HG03571 (cell line): ENCODE data around the gene PALLD.

ENCODE experiments used
- ATAC-seq: cut with Tn5 transposase; IDR thresholded peaks from one replicate; pipeline ENCODE4 v1.9.1; 2021; ENCODE audit not compliant: unreplicated experiment

PALLD gene

DNA sequence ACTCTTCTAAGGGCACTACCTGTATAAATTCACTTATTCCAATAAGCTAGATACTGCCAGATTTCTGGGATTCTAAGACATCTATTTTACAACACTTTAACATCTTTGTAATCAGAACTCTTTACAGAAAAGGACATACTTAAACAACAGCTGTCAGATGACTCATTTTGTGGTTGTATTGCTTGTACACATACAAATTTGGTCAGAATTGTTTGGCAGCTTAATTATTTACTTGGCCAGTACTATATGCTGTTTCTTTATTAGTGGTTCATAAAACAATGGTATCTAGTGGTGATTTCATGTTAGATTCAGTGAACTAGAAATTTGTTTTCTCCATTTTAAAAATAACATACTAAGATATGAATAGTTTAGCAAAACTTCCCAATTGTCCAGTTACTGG is 27.2 kb downstream of the PALLD start:
- ATAC-seq = no peak

DNA sequence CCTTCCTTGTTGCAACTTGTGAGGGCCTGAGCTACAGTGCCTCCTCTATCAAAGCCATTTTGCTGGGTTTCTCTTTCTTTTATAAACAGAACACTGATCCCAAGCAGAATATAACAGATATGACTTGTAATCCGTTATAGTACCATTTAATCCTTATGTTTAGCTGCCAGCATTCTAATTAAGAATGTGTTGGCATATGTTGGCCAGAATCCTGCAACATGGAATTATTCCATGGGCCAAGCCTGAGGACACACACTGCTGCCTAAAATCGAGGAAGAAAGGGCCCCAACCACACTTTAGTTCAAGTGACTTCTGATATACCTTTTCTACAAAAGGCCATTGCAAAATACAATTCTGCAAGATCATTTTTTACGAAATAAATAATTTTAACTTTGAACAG is 28.0 kb downstream of the PALLD start:
- no peak for ATAC-seq

DNA sequence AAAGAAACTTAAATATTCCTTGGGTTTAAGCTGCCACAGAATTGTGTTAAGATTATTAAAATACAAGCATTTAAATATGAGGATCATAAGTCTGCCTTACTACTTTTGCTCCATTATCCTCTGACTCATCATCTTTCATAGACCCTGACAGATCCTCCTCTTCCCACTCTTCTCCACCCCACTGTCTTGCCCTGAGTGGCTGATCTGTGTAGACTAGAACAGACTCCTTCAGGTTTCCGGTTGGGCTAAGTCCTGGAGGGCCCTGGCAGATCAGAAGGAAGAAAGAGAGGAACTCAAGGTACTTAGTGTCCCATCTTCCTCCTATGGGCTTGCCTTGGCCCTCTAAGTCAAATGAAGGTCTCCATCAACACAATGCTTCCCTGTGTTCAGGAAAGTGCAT is 30.7 kb downstream of the PALLD start:
- no peak for ATAC-seq

DNA sequence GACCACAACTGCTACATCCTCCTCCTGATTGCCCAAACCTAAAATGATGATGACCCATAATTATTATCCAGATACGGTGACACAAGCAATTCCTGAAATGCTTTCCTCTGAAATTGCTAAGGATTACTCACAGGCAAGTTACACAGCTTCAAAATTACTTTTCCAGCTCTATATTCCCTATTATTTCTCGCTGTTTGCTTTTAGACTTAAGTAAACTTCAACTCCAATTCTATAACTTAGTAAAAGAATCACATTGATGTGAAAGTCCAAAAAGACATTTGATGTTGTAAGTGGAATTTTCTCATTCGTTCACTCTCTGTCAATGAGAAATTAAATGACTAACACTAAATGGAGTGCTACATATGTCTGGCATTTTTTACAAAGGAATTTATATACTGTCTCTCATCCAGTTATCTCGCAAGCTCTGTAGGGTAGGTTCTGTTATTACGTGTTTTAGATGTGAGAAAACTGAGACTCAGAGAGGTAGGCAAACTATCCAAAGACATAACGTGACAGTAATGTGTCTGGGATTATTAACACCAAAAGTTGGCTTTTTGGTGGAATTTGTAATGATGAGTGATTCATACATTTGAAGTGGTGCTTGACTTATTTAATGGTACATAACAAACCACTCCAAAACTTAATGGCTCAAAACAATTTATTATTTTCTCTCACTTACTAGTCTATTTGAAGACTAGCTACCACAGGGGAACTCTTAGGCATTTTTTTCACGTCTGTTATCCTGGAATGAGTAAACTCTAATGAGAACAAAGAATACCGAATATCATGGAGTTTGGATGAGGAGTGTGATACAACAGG is 31.5 kb downstream of the PALLD start:
- ATAC-seq = no peak

DNA sequence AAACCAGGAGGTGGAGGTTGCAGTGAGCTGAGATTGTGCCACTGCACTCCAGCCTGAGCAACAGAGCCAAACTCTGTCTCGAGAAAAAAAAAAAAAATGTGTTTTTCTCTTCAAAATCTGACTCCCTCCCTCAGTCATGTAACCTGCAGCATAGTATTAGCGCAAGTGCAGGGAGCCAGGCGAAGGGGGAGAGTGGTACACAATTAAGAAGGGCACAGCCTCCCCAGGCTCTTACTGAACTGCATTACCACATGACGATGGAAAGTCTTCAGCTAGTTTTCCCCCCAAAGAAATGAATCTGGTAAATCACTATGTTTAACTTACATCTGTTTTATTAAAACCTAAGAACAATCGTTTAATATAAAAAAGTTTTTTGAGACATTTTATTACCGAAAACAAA is 32.4 kb downstream of the PALLD start:
- ATAC-seq = no peak

DNA sequence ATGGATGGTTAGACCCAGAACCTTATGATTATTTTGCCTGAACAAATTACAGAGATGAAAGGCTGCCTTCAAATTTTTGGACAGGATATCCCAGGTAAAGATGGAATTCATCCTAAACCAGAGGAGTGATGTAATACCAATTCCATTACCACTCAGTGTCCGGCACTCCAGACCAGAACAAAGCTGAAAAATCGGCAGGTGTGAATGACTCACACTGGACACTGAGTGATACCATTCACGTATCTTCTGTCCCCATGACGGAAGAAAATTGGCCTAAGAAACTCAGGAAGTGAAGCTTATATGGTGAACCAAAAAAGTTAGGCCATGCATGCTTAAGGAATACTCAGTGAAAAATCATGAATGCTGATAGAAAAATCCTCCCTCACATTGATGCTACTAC is 34.5 kb downstream of the PALLD start:
- ATAC-seq = no peak

DNA sequence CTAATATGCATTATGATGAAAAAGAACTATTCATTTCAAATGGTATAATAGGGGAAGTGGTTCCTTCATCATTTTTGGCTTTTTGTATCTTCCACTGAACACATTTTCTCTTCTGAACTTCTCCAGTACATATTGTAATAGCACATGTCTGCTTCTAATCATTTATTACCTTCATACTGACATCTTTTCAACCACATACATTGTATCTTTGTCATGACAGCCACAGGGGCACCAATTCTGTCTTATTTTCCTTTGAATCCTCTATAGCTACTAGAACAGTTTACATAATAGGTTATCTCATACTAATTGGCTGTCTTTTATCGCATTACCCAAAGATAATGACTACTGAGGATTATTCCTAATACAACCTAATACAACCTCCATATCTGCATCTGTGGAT is 37.7 kb downstream of the PALLD start:
- no peak for ATAC-seq

DNA sequence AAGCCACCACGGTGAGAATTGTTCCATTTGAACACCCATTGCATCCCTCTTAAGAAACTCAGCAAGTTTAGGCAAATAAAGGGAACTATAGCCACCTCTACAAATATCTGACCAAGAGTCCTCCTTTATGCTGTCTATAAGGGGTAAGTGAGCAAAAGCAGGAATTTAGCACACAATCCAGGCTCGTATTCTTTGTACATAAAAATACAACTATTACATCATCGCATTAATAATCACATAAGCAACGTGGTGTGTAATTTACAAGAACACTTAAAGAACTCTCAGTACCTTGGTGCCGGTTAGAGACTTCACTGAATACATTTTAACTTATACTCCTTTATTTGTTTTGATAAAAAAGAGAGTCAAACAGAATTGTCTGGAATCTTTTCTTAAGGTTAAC is 38.8 kb downstream of the PALLD start:
- ATAC-seq = no peak

DNA sequence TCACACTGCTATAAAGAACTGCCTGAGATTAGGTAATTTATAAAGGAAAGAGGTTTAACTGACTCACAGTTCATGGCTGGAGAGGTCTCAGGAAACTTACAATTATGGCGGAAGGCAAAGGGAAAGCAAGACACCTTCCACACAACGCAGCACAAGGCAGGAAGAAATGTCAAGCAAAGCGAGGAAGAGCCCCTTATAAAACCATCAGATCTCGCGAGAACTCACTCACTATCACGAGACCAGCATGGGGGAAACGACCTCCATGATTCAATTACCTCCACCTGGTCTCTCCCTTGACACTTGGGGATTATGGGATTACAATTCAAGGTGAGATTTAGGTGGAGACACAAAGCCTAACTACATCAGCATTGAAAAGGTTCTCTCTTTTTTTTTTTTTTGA is 39.6 kb downstream of the PALLD start:
- no peak for ATAC-seq

DNA sequence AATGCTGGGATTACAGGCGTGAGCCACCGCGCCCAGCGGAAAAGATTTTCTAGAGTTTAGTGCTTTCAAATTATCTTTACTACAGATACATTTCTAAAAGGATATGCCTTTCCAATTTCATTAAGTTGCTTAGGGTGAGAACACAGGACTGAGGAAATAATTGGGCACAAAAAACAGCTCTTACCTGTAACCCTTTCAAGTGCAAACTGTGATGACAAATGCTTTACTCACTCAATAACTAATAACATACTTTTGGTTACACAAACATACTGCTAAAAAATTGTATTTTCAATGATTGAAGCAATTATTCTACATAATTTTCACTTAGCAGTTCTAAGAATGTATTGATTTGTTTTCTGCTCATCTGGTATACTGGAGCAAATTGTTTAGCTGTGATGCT is 40.2 kb downstream of the PALLD start:
- ATAC-seq = no peak

DNA sequence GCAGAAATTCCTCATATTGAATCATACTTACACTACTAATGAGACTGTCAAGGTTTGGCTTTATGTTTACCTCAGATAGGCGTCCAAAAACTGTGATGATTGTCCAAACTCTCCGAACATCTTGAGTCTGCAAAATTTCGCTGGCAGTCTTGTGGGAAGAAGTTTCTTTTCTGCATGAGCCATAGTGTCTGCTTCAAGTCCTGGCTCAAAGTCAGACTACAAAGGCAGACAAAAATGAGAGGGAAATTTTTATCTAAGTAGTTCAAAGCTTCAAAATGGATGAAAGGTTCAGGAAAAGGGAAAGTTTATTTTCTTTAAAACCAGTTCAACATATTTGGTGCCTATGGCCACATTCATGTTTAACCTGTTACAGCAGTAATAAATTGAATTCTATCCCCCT is 40.7 kb downstream of the PALLD start:
- no peak for ATAC-seq

DNA sequence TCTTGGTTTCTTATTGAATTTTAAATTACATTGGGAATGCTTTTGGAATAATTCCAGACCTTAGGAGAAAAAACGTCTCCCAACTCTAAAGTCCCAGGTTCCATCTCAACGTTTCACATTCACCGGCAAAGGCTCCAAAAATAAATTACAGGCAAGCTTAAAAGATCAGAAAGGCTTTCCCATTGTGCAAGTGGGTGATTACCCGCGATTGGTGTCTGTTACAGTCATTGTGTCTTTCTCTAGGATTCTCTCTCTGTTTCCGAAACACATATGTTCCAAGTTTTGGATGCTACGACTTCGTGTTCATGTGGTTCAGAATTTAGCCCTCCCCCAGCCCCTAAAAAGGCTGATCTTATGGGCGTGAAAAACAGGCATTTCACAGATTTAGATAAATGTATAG is 41.8 kb downstream of the PALLD start:
- ATAC-seq = no peak

DNA sequence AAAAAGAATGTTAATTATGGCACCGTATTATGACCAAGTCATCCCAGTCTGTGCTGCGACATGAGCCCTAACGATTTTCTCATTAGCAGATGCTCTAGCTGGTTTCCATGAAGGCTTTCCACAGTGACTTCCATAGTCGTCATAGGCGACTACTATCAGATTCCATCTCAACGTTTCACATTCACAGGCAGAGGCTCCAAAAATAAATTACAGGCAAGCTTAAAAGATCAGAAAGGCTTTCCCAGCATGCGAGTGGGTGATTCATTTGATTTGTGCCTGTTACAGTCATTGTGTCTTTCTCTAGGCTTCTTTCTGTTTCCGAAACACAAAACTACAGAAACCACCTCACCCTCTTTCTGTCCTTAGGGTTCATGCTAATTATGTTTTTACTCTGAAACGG is 43.2 kb downstream of the PALLD start:
- ATAC-seq = no peak

DNA sequence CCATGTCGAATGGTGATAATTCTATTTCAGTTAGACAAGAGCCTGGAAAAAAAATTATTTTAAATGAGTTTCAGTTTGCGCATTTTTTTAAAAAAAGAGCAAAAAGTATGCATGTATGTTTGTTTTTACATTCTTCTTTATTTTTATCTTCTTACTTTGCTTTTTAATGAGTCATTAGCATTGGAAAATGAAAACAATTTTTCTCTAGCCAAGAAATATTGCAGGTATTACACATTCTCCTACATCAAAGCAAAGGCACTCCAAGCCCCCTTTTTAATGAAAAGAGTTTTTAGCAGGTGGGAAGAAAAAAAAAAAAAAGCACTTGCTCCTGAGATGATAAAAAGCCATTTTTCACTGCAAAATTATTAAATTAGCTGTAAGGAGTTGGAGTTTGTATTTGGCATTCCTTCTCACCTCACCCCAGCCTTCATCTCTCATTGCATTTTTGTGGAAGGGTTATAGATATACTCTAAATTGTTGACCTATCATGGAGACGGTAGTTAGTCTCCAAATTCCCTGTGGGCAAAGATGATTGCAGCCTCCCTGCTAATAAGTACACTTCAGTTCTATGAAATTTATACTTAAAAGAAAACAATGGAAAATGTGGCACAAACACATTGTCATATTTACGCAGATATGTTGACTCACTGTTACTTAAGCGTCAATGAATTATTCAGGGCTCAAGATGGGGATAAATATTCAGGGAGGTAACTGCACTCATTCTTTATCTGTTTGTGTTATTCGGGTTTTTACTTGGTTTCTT is 43.8 kb downstream of the PALLD start:
- ATAC-seq = no peak

DNA sequence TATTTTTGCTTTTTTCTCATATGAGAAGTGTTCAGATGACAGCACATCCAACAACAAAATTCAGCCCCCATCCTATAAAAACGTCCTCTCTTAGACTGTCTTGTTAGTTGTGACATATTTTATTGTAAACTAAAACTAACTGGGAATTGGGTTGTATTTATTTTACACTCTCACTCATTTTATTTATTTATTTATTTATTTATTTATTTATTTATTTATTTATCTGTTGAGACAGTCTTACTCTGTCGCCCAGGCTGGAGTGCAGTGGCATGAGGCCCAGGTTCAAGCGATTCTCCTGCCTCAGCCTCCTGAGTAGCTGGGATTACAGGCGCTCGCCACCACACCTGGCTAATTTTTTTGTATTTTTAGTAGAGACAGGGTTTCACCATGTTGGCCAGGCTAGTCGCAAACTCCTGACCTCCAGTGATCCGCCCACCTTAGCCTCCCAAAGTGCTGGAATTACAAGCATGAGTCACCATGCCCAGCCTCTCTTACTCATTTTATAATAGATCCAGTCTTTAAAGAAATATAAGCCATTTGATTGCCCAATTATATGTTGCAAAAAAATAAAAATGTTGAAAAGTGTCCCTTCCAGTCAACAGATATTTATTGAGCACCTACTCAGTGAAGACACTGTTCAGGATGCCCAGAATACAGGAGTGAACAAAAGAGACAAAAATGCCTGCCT is 44.6 kb downstream of the PALLD start:
- no peak for ATAC-seq

DNA sequence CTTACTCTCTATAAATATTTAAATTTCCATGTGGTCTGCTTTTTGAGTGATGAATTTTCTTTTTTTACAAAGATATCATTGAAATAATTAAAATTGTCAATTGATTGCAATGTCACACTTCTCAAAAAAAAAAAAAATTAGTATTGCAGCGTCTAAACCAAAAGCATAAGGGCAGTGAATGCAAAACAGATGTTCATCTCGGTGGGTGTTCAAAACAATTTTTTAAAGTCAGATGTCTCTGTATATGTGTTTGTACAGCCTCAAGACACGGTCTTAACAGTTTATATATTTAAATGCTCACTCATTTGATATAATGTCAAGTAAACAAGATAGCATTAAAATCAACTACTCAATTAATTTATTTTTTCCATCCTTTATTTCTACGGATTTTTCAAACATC is 52.3 kb downstream of the PALLD start:
- ATAC-seq = no peak

DNA sequence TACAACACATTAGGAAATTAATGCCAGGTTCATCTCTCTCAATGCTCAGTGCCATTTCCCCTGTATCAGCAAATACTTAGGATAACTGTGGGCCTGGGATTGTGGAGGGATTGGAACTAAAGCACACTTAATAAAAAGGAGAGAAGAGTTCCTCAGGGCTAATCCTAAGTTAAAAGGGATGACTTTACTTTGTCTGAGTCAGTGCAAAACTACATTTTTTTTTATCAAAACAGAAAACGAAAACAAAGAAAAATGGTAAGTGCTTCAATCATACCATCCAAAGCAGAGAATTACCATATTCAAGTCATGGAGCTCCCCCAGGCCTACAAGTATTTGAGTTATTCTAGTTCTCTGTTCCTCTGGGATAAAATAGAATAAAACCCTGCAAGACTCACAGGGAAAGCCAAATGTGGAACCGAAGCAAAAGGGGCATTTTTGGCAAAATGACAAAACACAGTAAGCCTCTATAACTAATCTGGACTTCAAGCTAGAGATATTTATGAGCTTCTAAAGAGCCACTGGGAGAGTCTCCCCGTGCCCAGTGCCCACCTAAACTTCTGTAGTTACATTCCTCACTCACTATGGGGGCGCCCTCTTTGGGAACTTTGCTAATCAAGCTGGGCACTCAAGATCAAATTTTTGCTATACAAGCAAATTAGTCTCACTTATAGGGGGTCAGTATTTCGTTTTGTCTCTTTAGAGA is 53.4 kb downstream of the PALLD start:
- ATAC-seq = no peak

DNA sequence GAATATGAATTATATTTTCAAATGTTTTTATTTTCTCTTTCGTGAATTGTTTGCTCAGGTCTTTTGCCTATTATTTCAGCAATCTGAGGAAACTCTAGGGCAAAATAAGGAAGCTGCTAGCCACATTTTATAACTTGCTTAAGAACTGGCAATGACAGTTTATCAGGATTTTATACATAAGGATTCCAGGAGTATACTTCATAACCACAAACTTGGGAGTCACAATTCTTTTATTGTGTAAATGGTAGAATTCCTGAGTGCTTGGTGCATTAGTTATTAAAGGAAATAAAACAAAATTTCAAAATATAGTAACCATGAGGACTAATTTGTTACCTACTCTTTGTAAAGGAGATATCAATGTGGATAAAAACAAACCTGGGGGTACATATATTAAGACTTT is 54.4 kb downstream of the PALLD start:
- ATAC-seq = no peak

DNA sequence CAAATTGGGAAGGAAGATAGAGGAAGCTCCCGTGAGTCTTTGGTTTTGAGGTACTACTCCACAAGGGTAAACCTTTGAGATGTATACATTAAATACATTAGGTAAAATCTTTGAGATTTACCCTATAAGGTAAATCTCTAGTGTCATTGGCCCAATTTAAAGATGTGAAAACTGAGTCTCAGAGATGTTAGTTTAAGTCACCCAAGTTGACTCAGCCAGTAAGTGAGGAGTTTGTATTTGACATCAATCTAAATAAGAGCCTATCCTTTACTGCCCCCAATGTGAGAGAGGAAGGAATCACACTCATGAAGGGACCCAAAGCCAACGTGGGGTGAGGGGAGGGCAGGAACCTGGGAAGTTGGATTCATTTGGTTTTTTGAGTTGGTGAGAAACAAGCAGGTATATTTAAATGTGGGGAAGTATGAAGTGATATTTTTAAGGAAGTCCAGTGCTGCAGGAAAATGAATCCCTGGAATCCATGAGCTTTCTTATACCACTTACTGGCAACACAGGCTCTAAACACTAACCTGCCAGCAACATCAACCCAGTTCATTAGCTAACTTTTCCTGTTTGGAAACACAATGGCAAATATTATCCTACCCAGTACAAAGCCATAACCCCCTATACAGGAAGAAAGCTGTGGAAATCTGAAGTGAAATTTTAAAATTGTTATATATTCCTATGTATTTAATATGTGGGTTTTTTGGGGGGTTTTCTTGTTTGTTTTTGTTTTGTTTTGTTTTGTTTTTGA is 55.3 kb downstream of the PALLD start:
- ATAC-seq = no peak

DNA sequence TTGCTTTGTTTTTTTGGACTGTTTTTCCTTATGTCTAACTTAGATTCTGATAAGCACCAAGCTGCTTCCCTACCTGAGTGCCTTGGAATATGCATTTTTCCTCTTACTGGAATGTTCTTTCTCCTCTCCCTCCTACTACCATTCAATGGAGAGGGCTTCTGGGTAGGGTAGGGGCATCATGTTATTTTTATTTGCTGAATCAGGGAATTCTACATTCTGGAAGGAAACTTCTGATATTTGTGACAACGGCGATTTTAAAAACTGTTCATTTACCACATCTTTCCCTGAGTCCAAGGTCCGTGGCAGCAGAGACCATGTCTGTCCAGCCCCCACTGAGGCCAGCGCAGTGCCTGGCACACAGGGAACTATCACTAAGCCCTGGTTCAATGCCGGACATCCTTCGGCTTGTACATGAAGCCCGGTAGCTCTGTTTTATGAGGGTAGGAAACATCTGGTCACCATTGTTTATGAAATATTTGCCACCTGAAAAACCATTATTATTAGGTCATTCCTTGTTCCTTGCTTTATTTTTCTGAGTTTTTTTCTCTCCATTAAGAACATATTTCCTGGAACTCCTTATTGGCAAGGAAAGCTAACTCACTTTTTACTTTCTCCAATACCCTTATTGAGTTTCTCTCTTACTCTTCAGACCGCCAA is 57.0 kb downstream of the PALLD start:
- no peak for ATAC-seq
